Ovary (tissue), 3 donors: ENCODE data around the gene CCDC188.

Experiments
- POLR2A ChIP-seq: fragments of 450-650 bp; IDR thresholded peaks from one replicate; pipeline ENCODE4 v1.6.1; 2017; ENCODE audit warnings: antibody characterized with exemption, mild to moderate bottlenecking, moderate library complexity
- TF ChIP-seq, protein P1 (sequence below), 3 donors: fragments of 450-650 bp in 2 of 3; fragments of 200-600 bp in 1 of 3; IDR thresholded peaks; one replicate each; pipeline versions ENCODE4 v1.5.1 to v1.8.0; 2016 to 2022; ENCODE audit warnings: antibody characterized with exemption in 3 of 3, mild to moderate bottlenecking in 1 of 3
- donor health status: DM: no; HTN: no; CAD: no.

DNA sequence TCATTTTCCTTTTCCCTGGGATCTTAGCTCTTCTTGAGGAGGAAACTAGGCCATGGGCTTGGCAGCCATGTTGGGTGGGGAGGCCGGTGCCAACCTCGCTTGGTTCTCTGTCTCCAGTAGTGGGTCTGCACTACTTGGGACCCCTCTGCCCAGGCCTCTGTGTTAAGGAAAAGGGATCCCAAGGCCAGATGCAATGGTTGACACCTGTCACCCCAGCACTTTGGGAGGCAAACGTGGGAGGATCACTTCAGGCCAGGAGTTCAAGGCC lies 21.2 kb downstream of the CCDC188 start:
- TF ChIP-seq POLR2A, result no peak
- TF ChIP-seq, protein P1, sequence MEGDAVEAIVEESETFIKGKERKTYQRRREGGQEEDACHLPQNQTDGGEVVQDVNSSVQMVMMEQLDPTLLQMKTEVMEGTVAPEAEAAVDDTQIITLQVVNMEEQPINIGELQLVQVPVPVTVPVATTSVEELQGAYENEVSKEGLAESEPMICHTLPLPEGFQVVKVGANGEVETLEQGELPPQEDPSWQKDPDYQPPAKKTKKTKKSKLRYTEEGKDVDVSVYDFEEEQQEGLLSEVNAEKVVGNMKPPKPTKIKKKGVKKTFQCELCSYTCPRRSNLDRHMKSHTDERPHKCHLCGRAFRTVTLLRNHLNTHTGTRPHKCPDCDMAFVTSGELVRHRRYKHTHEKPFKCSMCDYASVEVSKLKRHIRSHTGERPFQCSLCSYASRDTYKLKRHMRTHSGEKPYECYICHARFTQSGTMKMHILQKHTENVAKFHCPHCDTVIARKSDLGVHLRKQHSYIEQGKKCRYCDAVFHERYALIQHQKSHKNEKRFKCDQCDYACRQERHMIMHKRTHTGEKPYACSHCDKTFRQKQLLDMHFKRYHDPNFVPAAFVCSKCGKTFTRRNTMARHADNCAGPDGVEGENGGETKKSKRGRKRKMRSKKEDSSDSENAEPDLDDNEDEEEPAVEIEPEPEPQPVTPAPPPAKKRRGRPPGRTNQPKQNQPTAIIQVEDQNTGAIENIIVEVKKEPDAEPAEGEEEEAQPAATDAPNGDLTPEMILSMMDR (IDR thresholded peaks at IDR 0.05), result no peak
